ENCODE results near the gene NFIX. TPM values are rescaled to one million over a fixed set of nuclear protein-coding genes. Genes with fewer than 3 reads are reported as not detected.

The NFIX gene
- total RNA-seq, 4 donors from 2014 or later: 56.0 to 154 (median 79.4) TPM

- TF ChIP-seq POLR2A (IDR thresholded peaks at IDR 0.05; ENCODE audit: low read depth): no peak
- TF ChIP-seq POLR2AphosphoS5 (IDR thresholded peaks at IDR 0.05): no peak
- TF ChIP-seq CTCF (IDR thresholded peaks at IDR 0.05): no peak
- TF ChIP-seq EP300 (IDR thresholded peaks at IDR 0.05): no peak
- Histone ChIP-seq H3K27me3 (no peaks in the 10 kb centered on the region), H3K4me3 (no peak overlapping the region), H3K9me3 (no peaks in the 10 kb centered on the region), H3K36me3 (peaks cover 5 to 72% (median 43%) of the 10 kb centered on the region in 4 donors), H3K4me1 (peaks cover 44 to 58% (median 56%) of the 10 kb centered on the region in 4 donors), H3K27ac (replicated peaks in 1 of 4) (peak overlapping the region; percentile 60 to 69 (median 67))
- 67% methylated on average over 3 of the region's 9 CpGs for WGBS
- intact Hi-C loops (cut with DNase I): no loop called here
- no peak for DNase-seq (ENCODE audit: extremely low spot score)
Observed at GRCh38 chr19:13083627-13084026, 88.4 kb downstream of the NFIX start.

- H3K36me3 ChIP-seq: peaks cover 5 to 77% (median 49%) of the 10 kb centered on the region in 4 donors
- H3K27me3 ChIP-seq: no peaks in the 10 kb centered on the region
- peak overlapping the region; percentile 1 to 40 (median 20) for H3K27ac ChIP-seq (replicated peaks in 1 of 4)
- no peak overlapping the region for H3K4me3 ChIP-seq
- H3K9me3 ChIP-seq: no peaks in the 10 kb centered on the region
- 31% methylated on average over 7 of the region's 7 CpGs for WGBS
- intact Hi-C loops (cut with DNase I): no loop called here
- peaks cover 36 to 63% (median 59%) of the 10 kb centered on the region in 4 donors for H3K4me1 ChIP-seq
- DNase-seq (ENCODE audit: extremely low spot score): no peak
- TF ChIP-seq POLR2AphosphoS5 (IDR thresholded peaks at IDR 0.05) (no peak), CTCF (IDR thresholded peaks at IDR 0.05) (no peak), EP300 (IDR thresholded peaks at IDR 0.05) (no peak), POLR2A (IDR thresholded peaks at IDR 0.05; ENCODE audit: low read depth) (no peak)
Observed at GRCh38 chr19:13085666-13086065, 90.4 kb downstream of the NFIX start.

GRCh38 chr19:13086341-13086740 is 91.1 kb downstream of the NFIX start:
- no peaks in the 10 kb centered on the region for H3K9me3 ChIP-seq
- no peak for TF ChIP-seq CTCF (IDR thresholded peaks at IDR 0.05)
- no peak for TF ChIP-seq POLR2A (IDR thresholded peaks at IDR 0.05; ENCODE audit: low read depth)
- TF ChIP-seq EP300 (IDR thresholded peaks at IDR 0.05): no peak
- no peak for TF ChIP-seq POLR2AphosphoS5 (IDR thresholded peaks at IDR 0.05)
- DNase-seq (ENCODE audit: extremely low spot score): no peak
- no peak overlapping the region for H3K4me3 ChIP-seq
- peaks cover 41 to 65% (median 64%) of the 10 kb centered on the region in 4 donors for H3K4me1 ChIP-seq
- no peaks in the 10 kb centered on the region for H3K27me3 ChIP-seq
- WGBS: 36% methylated on average over 2 of the region's 2 CpGs
- intact Hi-C loops (cut with DNase I): no loop called here
- H3K27ac ChIP-seq (replicated peaks in 1 of 4): peak overlapping the region; percentile 1 to 40 (median 20)
- H3K36me3 ChIP-seq: peaks cover 5 to 72% (median 51%) of the 10 kb centered on the region in 4 donors

GRCh38 chr19:13087295-13087694 is 92.0 kb downstream of the NFIX start:
- intact Hi-C loops (cut with DNase I): no loop called here
- no peaks in the 10 kb centered on the region for H3K9me3 ChIP-seq
- WGBS: 90% methylated on average over 12 of the region's 12 CpGs
- TF ChIP-seq POLR2A (IDR thresholded peaks at IDR 0.05; ENCODE audit: low read depth): no peak
- no peak for TF ChIP-seq EP300 (IDR thresholded peaks at IDR 0.05)
- no peak for TF ChIP-seq CTCF (IDR thresholded peaks at IDR 0.05)
- TF ChIP-seq POLR2AphosphoS5 (IDR thresholded peaks at IDR 0.05): no peak
- H3K4me1 ChIP-seq: peaks cover 42 to 65% (median 64%) of the 10 kb centered on the region in 4 donors
- H3K27me3 ChIP-seq: no peaks in the 10 kb centered on the region
- DNase-seq (ENCODE audit: extremely low spot score): no peak
- no peak overlapping the region for H3K4me3 ChIP-seq
- peak overlapping the region in 2 of 4 donors; percentile 30 to 90 for H3K27ac ChIP-seq (replicated peaks in 1 of 4)
- peaks cover 5 to 65% (median 45%) of the 10 kb centered on the region in 4 donors for H3K36me3 ChIP-seq
